HFF-Myc (cell line): ENCODE measurements around the gene AQP12A.
"Not testable (repeated sequence)": the region's sequence is repeated elsewhere in the genome, so short reads cannot be mapped to it uniquely, and the experiment has no call there.

Experiments used
- DNase-seq: peaks from one replicate; pipeline ENCODE4 v3.0.0-alpha.2; 2011; ENCODE audit warnings: low read depth; ENCODE audit errors: extremely low read depth
- H3K4me3 ChIP-seq: replicated peaks from 2 replicates; pipeline ENCODE4 v1.5.1; 2011; ENCODE audit warnings: low read depth, mild to moderate bottlenecking, control low read depth, low read length
- CTCF ChIP-seq: IDR thresholded peaks from 2 replicates; pipeline ENCODE4 v1.5.1; 2012; ENCODE audit warnings: mild to moderate bottlenecking, low read depth, low read length, control low read depth; ENCODE audit errors: missing control alignments

The AQP12A gene

GRCh38 chr2:240688553-240688919 lies 3.1 kb upstream of the AQP12A start:
- no peak for TF ChIP-seq CTCF
- H3K4me3 ChIP-seq, result no peak overlapping the region
- DNase-seq, result no peak

DNA sequence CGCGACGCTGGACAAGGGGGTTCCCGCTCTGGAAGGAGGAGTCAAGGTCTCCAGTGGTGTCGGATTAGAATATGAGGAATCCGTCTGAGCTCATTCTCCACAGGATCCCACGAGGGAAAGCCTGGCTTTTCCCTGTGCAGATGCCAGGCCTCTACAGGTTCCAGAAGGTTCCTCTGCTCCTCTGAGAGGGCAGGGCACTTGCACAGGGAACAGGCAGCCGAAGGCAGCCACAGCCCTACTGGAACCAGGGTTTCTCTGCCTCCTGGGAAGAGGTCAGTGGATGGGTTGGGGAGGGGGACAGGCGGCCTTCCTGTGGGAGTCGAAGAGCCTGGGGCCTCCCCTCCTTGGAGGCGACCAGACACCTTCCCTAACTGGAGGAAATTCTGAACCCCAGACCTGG lies 1.7 kb upstream of the AQP12A start:
- TF ChIP-seq CTCF, result no peak
- no peak overlapping the region for H3K4me3 ChIP-seq
- no peak for DNase-seq

DNA sequence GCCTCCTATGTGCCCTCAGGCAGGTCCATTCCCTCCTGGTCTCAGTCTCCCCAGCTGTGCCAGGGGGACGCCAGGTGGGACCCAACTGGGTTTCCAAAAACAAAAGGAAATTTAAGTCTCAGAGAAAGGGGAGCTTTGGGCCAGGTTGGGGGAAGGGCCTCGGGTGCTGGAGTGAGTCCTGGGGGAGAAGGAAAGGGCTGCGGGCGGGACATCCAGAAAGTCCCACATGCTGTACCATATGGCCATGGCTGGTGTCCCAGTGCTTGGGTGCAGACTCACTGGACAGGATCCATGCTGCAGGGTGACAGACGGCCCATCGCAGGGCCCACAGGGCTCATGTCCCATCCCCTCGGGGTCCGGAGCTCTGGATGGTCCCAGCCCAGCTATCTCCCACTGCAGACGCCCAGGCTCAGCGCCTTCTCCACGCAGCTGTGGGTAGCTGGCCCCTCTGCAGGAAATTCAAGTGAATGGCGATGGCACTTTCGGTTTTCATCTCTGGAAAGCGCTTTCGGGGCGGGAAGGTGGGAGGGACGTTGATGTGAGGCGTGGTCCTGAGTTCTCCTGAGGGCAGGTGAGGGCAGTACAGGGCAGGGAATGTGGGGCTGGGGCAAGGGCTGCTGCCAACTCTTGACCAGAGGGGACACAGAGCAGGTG lies 1.1 kb upstream of the AQP12A start:
- DNase-seq, H3K4me3 ChIP-seq: not testable (repeated sequence)

DNA sequence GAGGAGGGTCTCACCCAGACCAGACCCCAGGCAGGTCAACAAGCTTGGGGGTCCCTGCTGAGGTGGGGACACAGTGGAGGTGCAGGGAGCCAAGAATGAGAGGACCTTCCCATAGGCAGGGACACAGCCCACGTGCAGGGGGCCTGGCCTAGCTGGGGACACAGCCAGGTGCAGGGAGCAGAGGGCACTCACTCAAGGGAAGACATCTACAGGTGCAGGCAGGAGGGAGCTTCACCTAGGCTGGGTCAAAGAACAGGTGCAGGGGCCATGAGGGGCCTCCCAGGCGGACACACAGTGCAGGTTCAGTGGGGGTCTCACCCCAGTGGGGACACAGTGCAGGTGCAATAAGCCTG lies 615 bp upstream of the AQP12A start:
- not testable (repeated sequence) for DNase-seq, H3K4me3 ChIP-seq

- DNase-seq, H3K4me3 ChIP-seq: not testable (repeated sequence)
Measured at GRCh38 chr2:240692583-240693561, 1.2 kb downstream of the AQP12A start.

- H3K4me3 ChIP-seq, DNase-seq: not testable (repeated sequence)
Measured at GRCh38 chr2:240694304-240694703, 2.6 kb downstream of the AQP12A start.

DNA sequence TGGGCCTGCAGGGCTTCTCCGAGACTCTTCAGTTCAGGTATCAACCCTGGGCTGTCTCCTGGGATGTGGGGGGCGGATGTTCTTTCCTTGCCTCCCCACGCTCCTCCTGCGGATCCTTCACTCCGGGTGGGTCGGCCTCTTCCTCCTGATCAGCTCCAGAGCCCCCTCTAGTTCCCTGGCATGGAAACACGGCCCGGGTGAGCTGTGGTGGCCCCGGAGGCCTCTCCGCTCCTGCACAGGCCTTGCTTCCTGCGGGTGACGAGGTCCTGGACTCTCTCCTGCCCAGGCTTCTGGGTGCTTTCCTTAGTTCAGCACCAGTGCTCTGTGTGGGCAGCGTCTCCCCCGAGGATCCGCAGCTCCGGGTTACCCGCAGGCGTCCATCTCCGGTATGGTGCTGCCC lies 3.9 kb downstream of the AQP12A start:
- not testable (repeated sequence) for DNase-seq, H3K4me3 ChIP-seq

DNA sequence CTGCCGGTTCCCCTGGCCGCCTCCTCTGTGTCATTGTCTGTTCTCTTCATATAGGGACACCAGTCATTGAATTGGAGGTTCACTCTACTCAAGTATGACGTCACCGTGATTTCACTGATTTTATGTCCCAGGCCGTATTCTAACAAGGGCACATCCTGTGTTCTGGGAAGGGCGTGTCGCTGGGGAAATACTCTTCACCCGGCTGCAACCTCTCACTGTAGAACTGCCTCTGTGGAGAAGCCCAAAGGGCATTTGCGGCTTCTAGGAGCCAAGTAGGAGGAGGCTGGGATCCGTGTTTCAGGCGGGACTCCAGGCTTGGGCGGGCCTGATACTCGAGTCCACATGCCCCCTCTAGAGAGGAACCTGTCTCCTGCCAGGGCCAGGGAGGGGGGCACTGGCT lies 4.8 kb downstream of the AQP12A start:
- H3K4me3 ChIP-seq, DNase-seq: not testable (repeated sequence)

DNA sequence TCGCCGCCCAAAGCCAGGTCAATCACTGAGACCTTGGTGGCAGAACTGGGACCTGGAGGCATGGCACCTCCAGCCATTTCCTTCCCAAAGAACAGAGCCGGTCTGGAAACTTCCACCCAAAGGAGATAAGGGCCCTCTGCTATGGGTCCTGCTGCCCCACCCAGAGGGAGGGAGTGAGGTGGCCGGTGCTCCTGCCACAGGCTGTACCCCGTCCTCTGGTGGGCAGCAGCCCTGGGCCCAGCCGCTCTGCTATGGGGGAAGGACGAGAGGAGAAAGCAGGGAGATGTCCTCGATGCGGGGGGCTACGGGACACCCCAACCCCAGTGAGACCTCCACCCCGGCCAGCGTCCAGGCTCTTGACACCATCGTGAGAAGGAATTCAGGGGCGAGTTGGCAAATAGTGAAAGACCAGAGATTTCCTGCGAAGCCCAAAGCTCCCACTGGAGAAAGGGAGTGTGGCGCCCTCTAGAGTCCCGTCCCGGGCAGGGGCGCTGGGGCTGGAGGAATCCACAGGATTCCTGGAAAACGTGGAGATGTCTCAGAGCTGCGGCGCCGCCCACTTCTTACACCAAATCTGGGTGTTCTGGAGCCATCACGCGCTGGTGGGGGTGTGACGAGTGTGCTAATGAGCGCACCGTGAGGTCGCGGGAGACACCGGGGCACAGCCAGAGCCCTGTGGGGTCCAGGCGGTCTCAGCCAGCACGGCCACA lies 7.3 kb downstream of the AQP12A start:
- not testable (repeated sequence) for H3K4me3 ChIP-seq, DNase-seq

GRCh38 chr2:240699835-240700234 lies 8.2 kb downstream of the AQP12A start:
- DNase-seq, H3K4me3 ChIP-seq: not testable (repeated sequence)

DNA sequence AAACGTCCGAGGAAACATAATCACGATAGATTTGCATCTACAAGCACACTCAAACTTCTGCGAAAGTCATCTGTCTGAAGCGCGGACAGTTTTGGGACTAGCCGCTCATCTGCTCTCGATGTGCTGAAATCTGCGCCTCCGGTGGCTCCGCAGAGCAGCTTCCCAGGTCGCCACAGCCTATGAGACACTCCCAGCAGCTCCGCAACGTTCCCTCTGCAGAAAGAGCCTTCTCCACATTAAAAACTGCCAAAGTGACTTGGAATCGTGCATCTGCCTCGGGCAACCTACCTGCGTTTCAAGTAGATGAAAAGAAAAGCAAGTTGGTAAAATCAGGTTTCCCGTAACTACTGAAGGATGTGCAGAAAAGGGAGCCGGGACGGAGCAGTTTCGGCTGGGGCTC lies 8.9 kb downstream of the AQP12A start:
- H3K4me3 ChIP-seq, result not testable (repeated sequence)

More for the DNA sequence above, 8.9 kb downstream of the AQP12A start:
- DNase-seq, result not testable (repeated sequence)
